Epithelial cell of proximal tubule (primary cell): ENCODE data around the gene METAP1D. TPM values are rescaled to one million over a fixed set of nuclear protein-coding genes. Genes with fewer than 3 reads are reported as not detected.
"Not testable (repeated sequence)": the region's sequence is repeated elsewhere in the genome, so short reads cannot be mapped to it uniquely, and the experiment has no call there.

Source experiments
- DNase-seq: peaks from one replicate; pipeline ENCODE4 v3.0.0-alpha.2; 2011; ENCODE audit warnings: low read depth
- H3K4me3 ChIP-seq: 2 replicates; pipeline ENCODE4 v1.5.1; 2011; ENCODE audit warnings: low read depth, mild to moderate bottlenecking, low read length
- CTCF ChIP-seq: conservative IDR thresholded peaks from 2 replicates; pipeline ENCODE4 v1.5.1; 2012; ENCODE audit warnings: low read depth, mild to moderate bottlenecking, low read length
- total RNA-seq: library from RNA; depleted of rRNA; stranded (reverse); fragments of >200 nt; gene quantifications from 2 replicates; pipeline ENCODE4 v1.2.3, GENCODE V29; 2015

METAP1D gene
- total RNA-seq, 1 donor from 2014 or later = 5.5 TPM

- no peak for DNase-seq
- TF ChIP-seq CTCF = no peak
- no peak overlapping the region for H3K4me3 ChIP-seq
Measured at GRCh38 chr2:172109988-172110811, 110.4 kb downstream of the METAP1D start.

GRCh38 chr2:172113617-172114016 lies 113.9 kb downstream of the METAP1D start:
- peak; percentile 46 for TF ChIP-seq CTCF
- no peak overlapping the region for H3K4me3 ChIP-seq
- DNase-seq = no peak

GRCh38 chr2:172114176-172114575 lies 114.4 kb downstream of the METAP1D start:
- H3K4me3 ChIP-seq, DNase-seq: not testable (repeated sequence)

GRCh38 chr2:172114579-172114978 lies 114.8 kb downstream of the METAP1D start:
- TF ChIP-seq CTCF = no peak
- no peak for DNase-seq
- H3K4me3 ChIP-seq = no peak overlapping the region

GRCh38 chr2:172116107-172116506 lies 116.4 kb downstream of the METAP1D start:
- DNase-seq = no peak
- H3K4me3 ChIP-seq = no peak overlapping the region
- TF ChIP-seq CTCF = no peak

GRCh38 chr2:172119089-172119488 lies 119.3 kb downstream of the METAP1D start:
- TF ChIP-seq CTCF = no peak
- no peak overlapping the region for H3K4me3 ChIP-seq
- peak; percentile 63 for DNase-seq

- TF ChIP-seq CTCF = no peak
- DNase-seq = no peak
Measured at GRCh38 chr2:172120118-172120517, 120.4 kb downstream of the METAP1D start.

More at GRCh38 chr2:172120118-172120517, 120.4 kb downstream of the METAP1D start:
- H3K4me3 ChIP-seq = no peak overlapping the region
